Measurements from ENCODE around the gene CIAPIN1. TPM values are rescaled to one million over a fixed set of nuclear protein-coding genes. Genes with fewer than 3 reads are reported as not detected.

CIAPIN1 gene
- total RNA-seq, 1 experiment from 2014 or later, result 68.5 TPM

DNA sequence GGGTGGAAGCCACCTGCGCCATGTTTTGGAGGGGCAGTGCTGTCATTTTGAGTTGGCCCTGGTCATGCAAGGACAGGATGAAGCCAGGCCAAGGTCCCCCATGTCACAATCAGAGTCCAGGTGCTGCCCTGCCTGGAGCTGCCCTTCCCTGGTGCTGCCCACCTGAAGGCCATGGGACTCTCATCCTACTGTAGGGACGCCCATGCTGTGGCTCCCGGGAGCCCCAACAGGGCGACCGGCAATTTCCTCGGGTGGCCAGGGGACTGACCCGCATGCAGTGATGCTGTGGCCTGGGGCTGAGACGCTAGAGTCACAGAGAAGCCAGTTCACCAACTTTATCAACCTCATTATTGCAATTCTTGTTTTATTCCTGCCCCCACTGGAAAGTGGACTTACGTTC lies 34.6 kb downstream of the CIAPIN1 start:
- no TSS peak for BruUV-seq (replicated peaks)
- Histone ChIP-seq H3K9me2 (ENCODE audit: insufficient read depth) (no peaks in the 10 kb centered on the region), H3K27me3 (ENCODE audit: insufficient read depth, low read length) (no peaks in the 10 kb centered on the region), H3K9me3 (ENCODE audit: control insufficient read depth in 1 of 2, insufficient read depth in 1 of 2, low read depth in 1 of 2, low read length in 2 of 2) (no peaks in the 10 kb centered on the region), H3K9ac (ENCODE audit: low read length) (no peak overlapping the region), H3K79me2 (ENCODE audit: insufficient read depth, low read length) (no peaks in the 10 kb centered on the region), H4K20me1 (ENCODE audit: insufficient read depth) (no peaks in the 10 kb centered on the region), H3K4me3 (replicated peaks in 1 of 2; ENCODE audit: low read depth in 1 of 2, low read length in 2 of 2) (no peak overlapping the region), H3K36me3 (ENCODE audit: control insufficient read depth in 1 of 2, insufficient read depth in 2 of 2, low read length in 2 of 2) (no peaks in the 10 kb centered on the region), H3K27ac (ENCODE audit: low read depth, low read length) (no peak overlapping the region), H3K4me1 (ENCODE audit: control insufficient read depth in 1 of 2, insufficient read depth in 2 of 2, low read length in 2 of 2) (peaks cover 3 to 11% of the 10 kb centered on the region in 2 experiments; a peak in 2 of 4 replicates), H2AFZ (ENCODE audit: low read depth, low read length, poor library complexity, severe bottlenecking) (no peak overlapping the region), H3K4me2 (ENCODE audit: low read length) (no peak overlapping the region)
- POLR2A ChIA-PET, result no interaction called here
- intact Hi-C loops (cut with micrococcal nuclease), result no loop called here
- DNase-seq (ENCODE audit: low read depth, low spot score) (no peak), ATAC-seq (no peak)
- RAD21 ChIA-PET (ENCODE audit: low non-redundant PET in 1 of 2, low total read pairs in 2 of 2, uncharacterized antibody in 2 of 2, unreplicated experiment in 2 of 2), result no interaction called here
- CTCF ChIA-PET, result no interaction called here
- TF ChIP-seq EGR1 (IDR thresholded peaks at IDR 0.05; ENCODE audit: low read depth) (no peak), SIN3A (IDR thresholded peaks at IDR 0.05; ENCODE audit: low read depth) (no peak), ELF1 (IDR thresholded peaks at IDR 0.05; ENCODE audit: borderline replicate concordance, low read depth) (no peak), CBX3 (IDR thresholded peaks at IDR 0.05; ENCODE audit: low read depth) (no peak), JUND (IDR thresholded peaks at IDR 0.05) (no peak), CEBPB (IDR thresholded peaks at IDR 0.05; ENCODE audit: low read depth) (no peak), YY1 (IDR thresholded peaks at IDR 0.05; ENCODE audit: extremely low read depth, insufficient replicate concordance, low read depth, low read length) (no peak), ZNF274 (IDR thresholded peaks at IDR 0.05; ENCODE audit: low read depth, low read length) (no peak), TCF7L2 (IDR thresholded peaks at IDR 0.05; ENCODE audit: borderline replicate concordance, extremely low read depth, insufficient read depth, insufficient read length) (no peak), ZFX (IDR thresholded peaks at IDR 0.05) (no peak), EZH2 (IDR thresholded peaks at IDR 0.05) (no peak), EZH2phosphoT487 (IDR thresholded peaks at IDR 0.05; ENCODE audit: borderline replicate concordance) (no peak), POLR2A (IDR thresholded peaks at IDR 0.05; ENCODE audit: borderline replicate concordance, extremely low read depth, insufficient read depth, insufficient read length) (no peak)
- TF ChIP-seq, protein P1, sequence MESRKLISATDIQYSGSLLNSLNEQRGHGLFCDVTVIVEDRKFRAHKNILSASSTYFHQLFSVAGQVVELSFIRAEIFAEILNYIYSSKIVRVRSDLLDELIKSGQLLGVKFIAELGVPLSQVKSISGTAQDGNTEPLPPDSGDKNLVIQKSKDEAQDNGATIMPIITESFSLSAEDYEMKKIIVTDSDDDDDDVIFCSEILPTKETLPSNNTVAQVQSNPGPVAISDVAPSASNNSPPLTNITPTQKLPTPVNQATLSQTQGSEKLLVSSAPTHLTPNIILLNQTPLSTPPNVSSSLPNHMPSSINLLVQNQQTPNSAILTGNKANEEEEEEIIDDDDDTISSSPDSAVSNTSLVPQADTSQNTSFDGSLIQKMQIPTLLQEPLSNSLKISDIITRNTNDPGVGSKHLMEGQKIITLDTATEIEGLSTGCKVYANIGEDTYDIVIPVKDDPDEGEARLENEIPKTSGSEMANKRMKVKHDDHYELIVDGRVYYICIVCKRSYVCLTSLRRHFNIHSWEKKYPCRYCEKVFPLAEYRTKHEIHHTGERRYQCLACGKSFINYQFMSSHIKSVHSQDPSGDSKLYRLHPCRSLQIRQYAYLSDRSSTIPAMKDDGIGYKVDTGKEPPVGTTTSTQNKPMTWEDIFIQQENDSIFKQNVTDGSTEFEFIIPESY (IDR thresholded peaks at IDR 0.05; ENCODE audit: extremely low read depth, insufficient replicate concordance, low read length), result no peak
- TF ChIP-seq, protein P2, sequence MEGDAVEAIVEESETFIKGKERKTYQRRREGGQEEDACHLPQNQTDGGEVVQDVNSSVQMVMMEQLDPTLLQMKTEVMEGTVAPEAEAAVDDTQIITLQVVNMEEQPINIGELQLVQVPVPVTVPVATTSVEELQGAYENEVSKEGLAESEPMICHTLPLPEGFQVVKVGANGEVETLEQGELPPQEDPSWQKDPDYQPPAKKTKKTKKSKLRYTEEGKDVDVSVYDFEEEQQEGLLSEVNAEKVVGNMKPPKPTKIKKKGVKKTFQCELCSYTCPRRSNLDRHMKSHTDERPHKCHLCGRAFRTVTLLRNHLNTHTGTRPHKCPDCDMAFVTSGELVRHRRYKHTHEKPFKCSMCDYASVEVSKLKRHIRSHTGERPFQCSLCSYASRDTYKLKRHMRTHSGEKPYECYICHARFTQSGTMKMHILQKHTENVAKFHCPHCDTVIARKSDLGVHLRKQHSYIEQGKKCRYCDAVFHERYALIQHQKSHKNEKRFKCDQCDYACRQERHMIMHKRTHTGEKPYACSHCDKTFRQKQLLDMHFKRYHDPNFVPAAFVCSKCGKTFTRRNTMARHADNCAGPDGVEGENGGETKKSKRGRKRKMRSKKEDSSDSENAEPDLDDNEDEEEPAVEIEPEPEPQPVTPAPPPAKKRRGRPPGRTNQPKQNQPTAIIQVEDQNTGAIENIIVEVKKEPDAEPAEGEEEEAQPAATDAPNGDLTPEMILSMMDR (IDR thresholded peaks at IDR 0.05 in 2 of 3, conservative IDR thresholded peaks at IDR 0.05 in 1 of 3; ENCODE audit: borderline replicate concordance in 1 of 3, insufficient read depth in 1 of 3, low read depth in 2 of 3, low read length in 2 of 3), result no peak
- TF ChIP-seq, protein P3, sequence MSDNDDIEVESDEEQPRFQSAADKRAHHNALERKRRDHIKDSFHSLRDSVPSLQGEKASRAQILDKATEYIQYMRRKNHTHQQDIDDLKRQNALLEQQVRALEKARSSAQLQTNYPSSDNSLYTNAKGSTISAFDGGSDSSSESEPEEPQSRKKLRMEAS (IDR thresholded peaks at IDR 0.05), result no peak
- TF ChIP-seq, protein P4, sequence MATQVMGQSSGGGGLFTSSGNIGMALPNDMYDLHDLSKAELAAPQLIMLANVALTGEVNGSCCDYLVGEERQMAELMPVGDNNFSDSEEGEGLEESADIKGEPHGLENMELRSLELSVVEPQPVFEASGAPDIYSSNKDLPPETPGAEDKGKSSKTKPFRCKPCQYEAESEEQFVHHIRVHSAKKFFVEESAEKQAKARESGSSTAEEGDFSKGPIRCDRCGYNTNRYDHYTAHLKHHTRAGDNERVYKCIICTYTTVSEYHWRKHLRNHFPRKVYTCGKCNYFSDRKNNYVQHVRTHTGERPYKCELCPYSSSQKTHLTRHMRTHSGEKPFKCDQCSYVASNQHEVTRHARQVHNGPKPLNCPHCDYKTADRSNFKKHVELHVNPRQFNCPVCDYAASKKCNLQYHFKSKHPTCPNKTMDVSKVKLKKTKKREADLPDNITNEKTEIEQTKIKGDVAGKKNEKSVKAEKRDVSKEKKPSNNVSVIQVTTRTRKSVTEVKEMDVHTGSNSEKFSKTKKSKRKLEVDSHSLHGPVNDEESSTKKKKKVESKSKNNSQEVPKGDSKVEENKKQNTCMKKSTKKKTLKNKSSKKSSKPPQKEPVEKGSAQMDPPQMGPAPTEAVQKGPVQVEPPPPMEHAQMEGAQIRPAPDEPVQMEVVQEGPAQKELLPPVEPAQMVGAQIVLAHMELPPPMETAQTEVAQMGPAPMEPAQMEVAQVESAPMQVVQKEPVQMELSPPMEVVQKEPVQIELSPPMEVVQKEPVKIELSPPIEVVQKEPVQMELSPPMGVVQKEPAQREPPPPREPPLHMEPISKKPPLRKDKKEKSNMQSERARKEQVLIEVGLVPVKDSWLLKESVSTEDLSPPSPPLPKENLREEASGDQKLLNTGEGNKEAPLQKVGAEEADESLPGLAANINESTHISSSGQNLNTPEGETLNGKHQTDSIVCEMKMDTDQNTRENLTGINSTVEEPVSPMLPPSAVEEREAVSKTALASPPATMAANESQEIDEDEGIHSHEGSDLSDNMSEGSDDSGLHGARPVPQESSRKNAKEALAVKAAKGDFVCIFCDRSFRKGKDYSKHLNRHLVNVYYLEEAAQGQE (IDR thresholded peaks at IDR 0.05; ENCODE audit: low read depth), result no peak
